GM12878 (cell line): Measurements from ENCODE around the gene NCKAP5. TPM values are rescaled to one million over a fixed set of nuclear protein-coding genes. Genes with fewer than 3 reads are reported as not detected.

ENCODE experiments used
- BMI1 ChIP-seq: fragments of 450-650 bp; IDR thresholded peaks from 2 replicates; pipeline ENCODE4 v1.6.1; 2016; ENCODE audit warnings: mild to moderate bottlenecking, moderate library complexity, borderline replicate concordance
- JUND ChIP-seq: IDR thresholded peaks from 2 replicates; pipeline ENCODE4 v1.6.1; 2012; ENCODE audit warnings: low read depth, mild to moderate bottlenecking, low read length, improper control_type of control experiment, moderate library complexity
- MTA3 ChIP-seq: IDR thresholded peaks from 2 replicates; pipeline ENCODE4 v1.6.1; 2012; ENCODE audit warnings: low read length, inconsistent platforms, borderline replicate concordance
- NFYB ChIP-seq: IDR thresholded peaks from 2 replicates; pipeline ENCODE4 v1.6.1; 2011; ENCODE audit warnings: low read depth, mild to moderate bottlenecking, low read length, improper control_type of control experiment, moderate library complexity; ENCODE audit not compliant: insufficient read depth
- REST ChIP-seq: IDR thresholded peaks from 2 replicates; pipeline ENCODE4 v1.6.1; 2012; ENCODE audit warnings: mild to moderate bottlenecking, low read depth, low read length
- SUPT20H ChIP-seq: IDR thresholded peaks from 2 replicates; pipeline ENCODE4 v1.6.1; 2011; ENCODE audit warnings: low read depth, mild to moderate bottlenecking, low read length, moderate library complexity, borderline replicate concordance; ENCODE audit not compliant: control insufficient read depth
- USF1 ChIP-seq: IDR thresholded peaks from 2 replicates; pipeline ENCODE4 v1.6.1; 2011; ENCODE audit warnings: borderline replicate concordance, low read depth, mild to moderate bottlenecking, moderate library complexity, mixed read lengths, low read length; ENCODE audit not compliant: insufficient read depth; ENCODE audit errors: extremely low read length
- ZSCAN29 ChIP-seq: fragments of 450-650 bp; IDR thresholded peaks from 2 replicates; pipeline ENCODE4 v1.6.1; 2017; ENCODE audit warnings: mild to moderate bottlenecking, moderate library complexity
- polyA plus RNA-seq, 11 experiments: library from polyadenylated mRNA; depleted of rRNA in 4 of 11; unstranded in 6 of 11; stranded (reverse) in 5 of 11; fragments of >200 nt; fragmentation: Nextera tagmentation in 4 of 11; fragmentation: Illumina TruSeq in 1 of 11; extraction: Ambion mirVana in 4 of 11; extraction: Trizol in 1 of 11; gene quantifications; 1 replicate in 1 of 11; 2 replicates in 10 of 11; pipeline versions ENCODE4 v1.2.1 to v1.2.3, GENCODE V29; 2011 to 2016; ENCODE audit warnings: inconsistent platforms in 2 of 11, missing spikeins in 2 of 11, low read depth in 1 of 11
- total RNA-seq, 4 experiments: library from RNA; depleted of rRNA in 3 of 4; stranded (reverse); fragments of >200 nt in 3 of 4; fragmentation: Illumina TruSeq in 1 of 4; extraction: Trizol in 1 of 4; gene quantifications; 2 replicates each; pipeline versions ENCODE4 v1.2.1 to v1.2.3, GENCODE V29; 2013 to 2021

The NCKAP5 gene
- total and polyA plus RNA-seq, 10 of the 15 experiments (the other 5 are each of a cell fraction or from before 2014, with no cell fraction given): 0.06 to 0.44 (median 0.16) TPM

GRCh38 chr2:132652474-132652873, 915.8 kb downstream of the NCKAP5 start (continued):
- TF ChIP-seq USF1 (no peak), MTA3 (no peak), NFYB (no peak), REST (no peak), JUND (no peak), ZSCAN29 (no peak), SUPT20H (no peak), BMI1 (no peak)
